K562 (cell line): ENCODE data around the gene IL6ST. TPM values are rescaled to one million over a fixed set of nuclear protein-coding genes. Genes with fewer than 3 reads are reported as not detected.

ENCODE experiments used
- ATAC-seq: fragments of 200-7000 bp; cut with Tn5 transposase; 3 replicates; pipeline ENCODE4 v1.9.1; 2020; ENCODE audit warnings: moderate library complexity
- BruUV-seq: library from RNA; stranded (reverse); fragments of 400-500 nt; replicated peaks from 2 replicates; lab custom pipeline; 2021; lab: Mats Ljungman, UMichigan
- CTCF ChIA-PET: fragments of 300-600 bp; formaldehyde crosslinking; extraction: SDS; loops from one replicate; lab custom pipeline; 2021; ENCODE audit warnings: low intra/inter-chr PET ratio; lab: Yijun Ruan, JAX
- POLR2A ChIA-PET: fragments of 300-600, 350-650 bp; sonication (Branson Sonifier 250); formaldehyde crosslinking; extraction: SDS; loops from one replicate; lab custom pipeline; 2021; ENCODE audit warnings: antibody characterized with exemption, inconsistent platforms; lab: Yijun Ruan, JAX
- DNase-seq, 4 experiments: peaks; one replicate each; pipeline versions ENCODE4 v3.0.0 to v3.0.0-alpha.2; 2011 to 2018; ENCODE audit warnings: low spot score in 3 of 4, mixed read lengths in 3 of 4; ENCODE audit errors: extremely low read depth in 1 of 4
- FAIRE-seq: peaks from 2 replicates; lab custom pipeline; 2011; peaks lifted over from hg19 to GRCh38; lab: Jason Lieb, UNC
- H2AFZ ChIP-seq: 2 replicates; pipeline ENCODE4 v1.6.0; 2011; ENCODE audit warnings: low read depth, low read length, control low read depth, inconsistent platforms
- H3K27ac ChIP-seq: fragments of 200-600 bp; 3 replicates; pipeline ENCODE4 v1.8.0; 2011; ENCODE audit warnings: low read depth, mild to moderate bottlenecking, control low read depth, inconsistent platforms, low read length, moderate library complexity, mixed read lengths; ENCODE audit errors: extremely low read depth
- H3K27me3 ChIP-seq, 2 experiments: fragments of 300-600 bp in 1 of 2; 2 replicates in 1 of 2; 3 replicates in 1 of 2; pipeline versions ENCODE4 v1.6.0 to v1.8.0; 2011; ENCODE audit warnings: inconsistent platforms in 2 of 2, low read length in 2 of 2, mild to moderate bottlenecking in 1 of 2, mixed read lengths in 1 of 2, moderate library complexity in 1 of 2; ENCODE audit not compliant: control insufficient read depth in 2 of 2, insufficient read depth in 2 of 2
- H3K36me3 ChIP-seq: fragments of 300-600 bp; 3 replicates; pipeline ENCODE4 v1.8.0; 2011; ENCODE audit warnings: mild to moderate bottlenecking, low read length, inconsistent platforms; ENCODE audit not compliant: control insufficient read depth, insufficient read depth
- H3K4me1 ChIP-seq, 2 experiments: fragments of 200-600 bp in 1 of 2; replicated peaks in 1 of 2; 2 replicates in 1 of 2; 3 replicates in 1 of 2; pipeline versions ENCODE4 v1.5.1 to v1.8.0; 2011; ENCODE audit warnings: inconsistent platforms in 2 of 2, low read length in 2 of 2, mild to moderate bottlenecking in 1 of 2, mixed read lengths in 1 of 2, moderate library complexity in 1 of 2; ENCODE audit not compliant: control insufficient read depth in 2 of 2, insufficient read depth in 2 of 2
- H3K4me2 ChIP-seq: 2 replicates; pipeline ENCODE4 v1.6.1; 2011; ENCODE audit warnings: low read length, control low read depth, inconsistent platforms, mixed read lengths; ENCODE audit not compliant: insufficient read depth
- H3K4me3 ChIP-seq: fragments of 200-600 bp; sonication (generic), shearing (Covaris generic); 2 replicates; pipeline ENCODE4 v1.5.1; 2016; ENCODE audit warnings: control low read depth, inconsistent platforms
- H3K79me2 ChIP-seq: fragments of 200-600 bp; 3 replicates; pipeline ENCODE4 v1.8.0; 2011; ENCODE audit warnings: low read length, inconsistent platforms; ENCODE audit not compliant: control insufficient read depth, insufficient read depth
- H3K9ac ChIP-seq, 2 experiments: 2 replicates each; pipeline versions ENCODE4 v1.6.0 to v1.6.1; 2011; ENCODE audit warnings: low read depth in 2 of 2, low read length in 2 of 2, control low read depth in 1 of 2, inconsistent platforms in 1 of 2, mild to moderate bottlenecking in 1 of 2, mixed read lengths in 1 of 2; ENCODE audit not compliant: insufficient read depth in 1 of 2
- H3K9me1 ChIP-seq: one replicate; pipeline ENCODE4 v1.6.0; 2011; ENCODE audit warnings: inconsistent platforms, mild to moderate bottlenecking, low read length, moderate library complexity; ENCODE audit not compliant: control insufficient read depth, insufficient read depth
- H3K9me3 ChIP-seq: replicated peaks from 2 replicates; pipeline ENCODE4 v1.5.1; 2011; ENCODE audit warnings: low read depth, low read length, inconsistent platforms; ENCODE audit not compliant: control insufficient read depth, insufficient read depth
- H4K20me1 ChIP-seq: replicated peaks from 2 replicates; pipeline ENCODE4 v1.6.1; 2011; ENCODE audit warnings: low read length, inconsistent platforms, mixed read lengths; ENCODE audit not compliant: control insufficient read depth, insufficient read depth
- ARID1B ChIP-seq: fragments of 450-650 bp; IDR thresholded peaks from 2 replicates; pipeline ENCODE4 v1.6.1; 2016; ENCODE audit warnings: antibody characterized with exemption, mild to moderate bottlenecking, inconsistent platforms
- HLTF ChIP-seq: fragments of 450-650 bp; IDR thresholded peaks from 2 replicates; pipeline ENCODE4 v1.6.1; 2016
- MCM3 ChIP-seq: fragments of 450-650 bp; IDR thresholded peaks from 2 replicates; pipeline ENCODE4 v1.6.1; 2016
- NR2C2 ChIP-seq, 2 experiments: fragments of 200-800 bp in 1 of 2; sonication (Bioruptor generic) in 1 of 2; sonication (generic) in 1 of 2; formaldehyde crosslinking in 1 of 2; IDR thresholded peaks; 2 replicates each; pipeline versions ENCODE4 v1.6.1 to v1.8.0; 2016 to 2022; ENCODE audit warnings: mild to moderate bottlenecking in 1 of 2, missing compliant biosample characterization in 1 of 2, missing genetic modification characterization in 1 of 2, missing genetic modification reagents in 1 of 2
- TEAD4 ChIP-seq, 2 experiments: sonication (generic) in 1 of 2; formaldehyde crosslinking in 1 of 2; IDR thresholded peaks; 2 replicates each; pipeline versions ENCODE4 v1.6.1 to v1.8.0; 2012 to 2022; ENCODE audit warnings: borderline replicate concordance in 1 of 2, inconsistent platforms in 1 of 2, low read length in 1 of 2, mild to moderate bottlenecking in 1 of 2, missing genetic modification reagents in 1 of 2
- WGBS: fragments of 100-300 bp; shearing (Covaris generic); methylation state at CpG from one replicate; pipeline ENCODE4 v1.1.6; 2016; ENCODE audit warnings: low coverage, mixed read lengths; ENCODE audit not compliant: insufficient coverage; ENCODE audit errors: missing lambda C conversion rate; 5-methylcytosine and 5-hydroxymethylcytosine counted together
- in situ Hi-C: fragments of 300-500 bp; cut with MboI; formaldehyde crosslinking; loops from 4 replicates; pipeline ENCODE4 v1.15.0; 2018; ENCODE audit warnings: inconsistent platforms, mixed read lengths
- intact Hi-C: fragments of 100-400 bp; cut with micrococcal nuclease; formaldehyde crosslinking; loops from 2 replicates; pipeline ENCODE4 v1.14.2; 2022
- polyA plus RNA-seq, 8 experiments: library from polyadenylated mRNA; depleted of rRNA in 4 of 8; stranded (reverse) in 5 of 8; unstranded in 3 of 8; fragments of >200 nt; fragmentation: Nextera tagmentation in 2 of 8; fragmentation: Illumina TruSeq in 1 of 8; extraction: Ambion mirVana in 2 of 8; extraction: Trizol in 1 of 8; gene quantifications; 2 replicates each; pipeline versions ENCODE4 v1.2.1 to v1.2.3, GENCODE V29; 2011 to 2014; ENCODE audit warnings: inconsistent platforms in 1 of 8, missing spikeins in 1 of 8
- total RNA-seq, 7 experiments: library from RNA; depleted of rRNA in 6 of 7; stranded (reverse); fragments of >200 nt in 6 of 7; fragmentation: Illumina TruSeq in 2 of 7; extraction: Trizol in 2 of 7; gene quantifications; 2 replicates each; pipeline versions ENCODE4 v1.2.1 to v1.2.3, GENCODE V29; 2011 to 2021; ENCODE audit warnings: low replicate concordance in 1 of 7

IL6ST gene
- total and polyA plus RNA-seq, 9 of the 15 experiments (the other 6 are each of a cell fraction or from before 2014, with no cell fraction given) = 2.0 to 27.0 (median 7.9) TPM

- in situ Hi-C loops (no loop called here), intact Hi-C loops (no loop called here)
- no peak for DNase-seq
- Histone ChIP-seq H3K4me2 (no peak overlapping the region), H2AFZ (peak overlapping the region; percentile 75), H3K27me3 (no peaks in the 10 kb centered on the region), H3K9ac (no peak overlapping the region), H3K36me3 (no peaks in the 10 kb centered on the region), H3K79me2 (no peaks in the 10 kb centered on the region), H3K4me1 (peaks cover 5 to 16% of the 10 kb centered on the region in 2 experiments; a peak in 3 of 5 replicates), H3K27ac (no peak overlapping the region), H3K9me3 (no peaks in the 10 kb centered on the region), H4K20me1 (no peaks in the 10 kb centered on the region), H3K4me3 (no peak overlapping the region), H3K9me1 (no peaks in the 10 kb centered on the region)
- ATAC-seq = no peak
- no TSS peak for BruUV-seq
- ChIA-PET POLR2A (interaction anchor here (1.2 kb wide), 1 partner anchor 14 kb away, joined by 3 read pairs; no protein-coding TSS in a partner anchor), CTCF (no interaction called here)
- 16% methylated on average over 7 of the region's 7 CpGs for WGBS
- no peak for FAIRE-seq
- TF ChIP-seq ARID1B (0 out of 2 replicates have a peak, but pooled peaks have one; percentile 37), TEAD4 (IDR thresholded peaks at IDR 0.05; ENCODE audit: low read length) (peak; percentile 20; the same call in 1 of the 2 replicates), TEAD4 (CRISPR knock-in tag; IDR thresholded peaks at IDR 0.05; ENCODE audit: borderline replicate concordance) (no peak), MCM3 (no peak), HLTF (no peak), NR2C2 (CRISPR knock-in tag; IDR thresholded peaks at IDR 0.05) (no peak), NR2C2 (tag; IDR thresholded peaks at IDR 0.05) (no peak)
Measured at GRCh38 chr5:56023296-56023695, 28.5 kb upstream of the IL6ST start.
